GM06990 (cell line): ENCODE measurements around the gene PTPN4.
A peak's percentile ranks its signal among the peaks of the same experiment; 100 is the strongest.

Experiments used
- DNase-seq: peaks from one replicate; pipeline ENCODE4 v3.0.0-alpha.2; 2011; ENCODE audit not compliant: insufficient read length; ENCODE audit errors: extremely low read depth
- H3K27me3 ChIP-seq: replicated peaks from 2 replicates; pipeline ENCODE4 v1.6.0; 2011; ENCODE audit warnings: low read length; ENCODE audit not compliant: control insufficient read depth, insufficient read depth
- H3K36me3 ChIP-seq: 2 replicates; pipeline ENCODE4 v1.5.1; 2011; ENCODE audit warnings: low read length; ENCODE audit not compliant: control insufficient read depth, insufficient read depth
- H3K4me3 ChIP-seq: replicated peaks from 2 replicates; pipeline ENCODE4 v1.5.1; 2011; ENCODE audit warnings: low read depth, mild to moderate bottlenecking, control low read depth, low read length
- TF ChIP-seq, protein P1 (sequence below): IDR thresholded peaks from 2 replicates; pipeline ENCODE4 v1.5.1; 2011; ENCODE audit warnings: low read length, control low read depth, mild to moderate bottlenecking, inconsistent platforms; ENCODE audit not compliant: insufficient read depth, poor library complexity, severe bottlenecking

PTPN4 gene

DNA sequence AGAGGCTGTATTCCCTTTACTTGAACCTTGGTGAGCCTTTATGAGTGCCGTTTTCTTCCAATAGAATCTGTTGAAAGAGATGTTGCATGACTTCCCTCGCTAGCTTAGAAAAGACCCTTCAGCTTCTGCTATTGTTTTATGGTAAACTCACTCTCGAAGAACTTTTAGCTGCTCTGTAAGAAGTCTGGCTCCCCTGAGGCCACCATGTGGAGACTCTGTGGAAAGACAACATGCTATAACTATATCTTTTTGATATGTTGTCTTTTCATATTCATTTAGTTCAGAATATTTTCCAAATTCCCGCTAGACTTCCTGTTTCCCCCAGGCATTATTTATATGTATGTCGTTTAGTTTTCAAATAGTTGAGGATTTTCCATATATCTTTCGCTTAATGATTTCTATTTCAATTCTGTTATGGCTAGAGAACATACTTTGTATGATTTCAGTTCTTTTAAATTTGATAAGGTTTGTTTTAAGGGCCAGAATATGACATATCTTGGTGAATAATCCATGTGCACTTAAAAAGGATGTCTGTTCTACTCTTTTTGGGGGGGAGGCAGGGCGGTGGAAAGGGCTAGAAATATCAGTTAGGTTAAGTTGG, 64.1 kb downstream of the PTPN4 start:
- H3K36me3 ChIP-seq: no peaks in the 10 kb centered on the region
- DNase-seq: no peak
- no peaks in the 10 kb centered on the region for H3K27me3 ChIP-seq
- H3K4me3 ChIP-seq: no peak overlapping the region
- TF ChIP-seq, protein P1, sequence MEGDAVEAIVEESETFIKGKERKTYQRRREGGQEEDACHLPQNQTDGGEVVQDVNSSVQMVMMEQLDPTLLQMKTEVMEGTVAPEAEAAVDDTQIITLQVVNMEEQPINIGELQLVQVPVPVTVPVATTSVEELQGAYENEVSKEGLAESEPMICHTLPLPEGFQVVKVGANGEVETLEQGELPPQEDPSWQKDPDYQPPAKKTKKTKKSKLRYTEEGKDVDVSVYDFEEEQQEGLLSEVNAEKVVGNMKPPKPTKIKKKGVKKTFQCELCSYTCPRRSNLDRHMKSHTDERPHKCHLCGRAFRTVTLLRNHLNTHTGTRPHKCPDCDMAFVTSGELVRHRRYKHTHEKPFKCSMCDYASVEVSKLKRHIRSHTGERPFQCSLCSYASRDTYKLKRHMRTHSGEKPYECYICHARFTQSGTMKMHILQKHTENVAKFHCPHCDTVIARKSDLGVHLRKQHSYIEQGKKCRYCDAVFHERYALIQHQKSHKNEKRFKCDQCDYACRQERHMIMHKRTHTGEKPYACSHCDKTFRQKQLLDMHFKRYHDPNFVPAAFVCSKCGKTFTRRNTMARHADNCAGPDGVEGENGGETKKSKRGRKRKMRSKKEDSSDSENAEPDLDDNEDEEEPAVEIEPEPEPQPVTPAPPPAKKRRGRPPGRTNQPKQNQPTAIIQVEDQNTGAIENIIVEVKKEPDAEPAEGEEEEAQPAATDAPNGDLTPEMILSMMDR: peak; percentile 67

DNA sequence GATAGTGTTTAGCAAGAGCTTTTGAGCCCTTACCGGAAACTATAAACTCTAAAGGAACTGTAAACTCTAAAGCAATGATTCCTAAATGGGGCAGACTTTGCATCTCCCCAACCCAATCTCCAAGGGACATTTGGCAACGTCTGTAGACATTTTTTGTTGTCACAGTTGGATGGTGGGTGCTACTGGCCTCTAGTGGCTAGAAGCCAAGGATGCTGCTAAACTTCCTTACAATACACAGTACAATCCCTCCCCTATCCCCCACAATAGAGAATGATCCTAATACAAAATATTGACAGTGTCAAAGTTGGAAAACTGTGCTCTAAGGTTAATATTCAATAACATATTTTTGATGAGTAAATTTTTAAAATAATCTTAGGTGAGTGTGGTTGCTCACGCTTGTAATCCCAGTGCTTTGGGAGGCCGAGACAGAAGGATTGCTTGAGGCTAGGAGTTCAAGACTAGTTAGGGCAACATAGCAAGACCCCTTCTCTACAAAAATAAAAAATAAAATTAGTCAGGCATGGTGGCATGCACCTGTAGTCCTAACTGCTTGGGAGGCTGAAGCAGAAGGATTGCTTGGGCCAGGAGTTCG, 66.7 kb downstream of the PTPN4 start:
- H3K27me3 ChIP-seq: no peaks in the 10 kb centered on the region
- H3K36me3 ChIP-seq: no peaks in the 10 kb centered on the region
- TF ChIP-seq, protein P1: peak; percentile 80
- no peak for DNase-seq
- no peak overlapping the region for H3K4me3 ChIP-seq

DNA sequence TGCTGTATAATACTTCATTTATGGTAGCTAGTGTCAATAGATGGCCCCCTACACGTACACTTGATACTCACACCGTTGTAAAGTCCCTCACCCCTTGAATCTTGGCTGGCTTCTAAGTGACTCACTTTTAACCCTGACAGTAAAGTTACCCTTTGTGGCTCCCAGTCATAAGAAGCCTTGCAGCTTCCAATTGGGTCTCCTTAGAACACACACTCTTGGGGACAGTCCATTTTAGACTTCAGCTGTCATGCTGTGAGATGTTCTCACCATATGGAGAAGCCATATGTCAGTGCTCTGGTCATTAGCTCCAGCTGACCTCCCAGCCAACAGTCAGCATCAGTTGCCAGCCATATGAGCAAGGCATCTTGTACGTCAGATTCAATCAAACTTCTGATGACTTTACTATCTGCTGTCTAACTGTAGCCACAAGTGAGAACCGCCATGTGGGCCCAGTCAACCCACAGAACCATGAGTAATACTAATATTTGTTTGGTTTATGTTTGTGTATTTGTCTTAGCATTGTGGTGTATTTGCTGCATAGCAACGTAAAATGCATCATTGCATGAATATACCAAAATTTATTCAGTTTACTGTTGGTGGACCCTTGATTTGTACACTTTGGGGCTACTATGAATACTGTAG, 68.3 kb downstream of the PTPN4 start:
- DNase-seq: no peak
- H3K27me3 ChIP-seq: no peaks in the 10 kb centered on the region
- H3K36me3 ChIP-seq: no peaks in the 10 kb centered on the region
- no peak overlapping the region for H3K4me3 ChIP-seq
- TF ChIP-seq, protein P1: no peak

DNA sequence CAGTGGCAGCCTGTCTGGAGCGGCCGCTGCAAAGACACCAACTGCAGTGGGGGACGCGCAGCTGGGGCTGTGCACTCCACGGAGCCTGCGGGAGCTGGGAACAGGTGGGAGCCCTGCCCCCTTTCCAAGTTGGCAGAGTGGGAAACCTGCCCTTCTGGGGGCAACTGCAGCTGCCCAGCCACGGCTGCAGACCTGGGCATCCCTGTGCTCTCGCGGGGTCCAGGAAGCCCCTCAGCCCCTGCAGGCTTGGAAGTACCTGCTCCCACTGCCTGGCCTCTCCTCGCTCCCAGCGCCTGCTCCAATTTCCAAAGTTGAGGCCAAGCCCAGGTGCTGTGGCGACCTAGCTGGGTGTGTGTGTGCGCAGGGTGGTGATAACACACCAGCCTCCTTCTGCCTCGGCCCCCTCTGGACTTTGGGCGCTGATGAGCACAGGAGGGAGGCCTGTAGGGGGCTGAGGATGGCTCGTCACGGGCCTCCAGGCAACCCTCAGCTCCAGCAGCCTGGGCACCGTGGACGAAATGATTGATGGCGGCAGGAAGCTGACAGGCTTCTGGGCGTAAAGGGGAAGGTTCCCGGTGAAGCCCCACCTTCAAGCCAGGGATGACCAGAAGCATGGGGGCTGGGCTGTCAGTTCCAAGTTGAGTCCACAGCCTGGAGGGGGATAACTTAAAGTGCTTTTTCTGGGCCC, 76.9 kb downstream of the PTPN4 start:
- TF ChIP-seq, protein P1: no peak
- Histone ChIP-seq H3K36me3 (no peaks in the 10 kb centered on the region; the same call in 1 of the 2 replicates), H3K4me3 (no peak overlapping the region), H3K27me3 (no peaks in the 10 kb centered on the region)
- no peak for DNase-seq

DNA sequence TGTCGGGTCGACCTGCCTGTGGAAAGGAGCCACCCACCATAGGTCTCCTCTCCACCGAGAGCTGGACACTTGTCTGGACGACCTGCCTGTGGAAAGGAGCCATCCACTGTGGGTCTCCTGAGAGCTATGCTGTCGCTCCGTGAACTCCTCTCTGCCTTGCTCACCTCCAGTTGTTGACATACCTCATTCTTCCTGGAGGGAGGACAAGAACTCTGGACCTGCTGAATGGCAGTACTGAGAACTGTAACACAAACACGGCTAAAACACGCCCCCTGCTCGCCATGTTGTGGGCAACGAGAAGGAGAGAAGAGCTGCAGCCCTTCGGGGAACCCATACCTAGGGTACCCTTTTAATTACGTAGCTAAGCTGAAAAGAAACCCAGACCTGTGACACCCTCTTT, 77.6 kb downstream of the PTPN4 start:
- no peak for DNase-seq
- Histone ChIP-seq H3K36me3 (no peaks in the 10 kb centered on the region; the same call in 1 of the 2 replicates), H3K4me3 (no peak overlapping the region), H3K27me3 (no peaks in the 10 kb centered on the region)
- TF ChIP-seq, protein P1: no peak
